ENCODE data around the gene SNRPD1.
"Not testable (repeated sequence)": the region's sequence is repeated elsewhere in the genome, so short reads cannot be mapped to it uniquely, and the experiment has no call there.

The SNRPD1 gene

DNA sequence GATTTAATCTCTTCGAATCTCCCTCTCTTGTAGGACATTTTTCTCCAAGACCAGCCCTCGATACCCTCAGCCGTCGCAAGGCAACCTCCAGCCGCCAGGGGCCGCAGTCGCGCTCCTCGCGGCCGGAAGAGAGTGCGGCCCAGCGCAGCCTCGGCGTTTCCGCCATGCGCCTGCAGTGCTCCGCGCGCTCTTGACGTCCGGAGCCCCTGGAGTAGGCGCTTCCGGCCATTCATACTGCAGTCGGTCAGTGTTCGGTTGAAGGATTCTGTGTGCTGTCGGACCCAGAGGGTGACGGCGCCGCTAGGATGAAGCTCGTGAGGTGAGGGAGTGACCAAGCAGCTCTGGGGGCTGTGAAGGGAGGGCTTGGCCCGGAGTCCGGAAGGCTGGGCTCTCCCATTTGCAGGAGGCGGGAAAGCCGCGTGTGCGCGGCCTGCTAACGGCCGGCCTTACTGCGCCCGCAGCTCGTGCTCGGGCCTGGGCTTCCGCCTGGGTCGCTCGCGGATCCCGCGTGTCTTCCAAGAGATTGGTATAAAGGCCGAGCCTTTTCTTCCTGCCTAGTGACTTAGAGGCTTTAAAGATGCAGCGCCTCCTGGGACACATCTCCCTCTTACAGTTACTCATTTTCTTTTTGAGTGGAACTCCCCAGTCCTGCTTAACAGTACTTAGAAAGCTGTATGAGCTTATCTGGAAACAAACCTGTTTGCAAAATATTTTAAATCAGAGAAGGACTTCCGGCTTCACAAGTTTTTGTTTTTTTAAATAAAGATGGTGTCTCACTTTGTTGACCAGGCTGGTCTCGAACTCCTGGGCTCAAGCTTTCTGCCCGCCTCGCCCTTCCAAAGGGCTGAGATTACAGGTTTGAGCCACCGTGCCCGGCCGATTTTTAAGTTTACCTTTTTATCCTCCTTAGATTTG, at the start of gene SNRPD1:
TSS of gene SNRPD1 (plus strand) at position 190 of the 915 bp plus-strand sequence. CDS start at position 306, 116 bp downstream.
- peak; percentile 84 for DNase-seq (ENCODE audit: low spot score)

- DNase-seq (ENCODE audit: low spot score), result no peak
Measured at GRCh38 chr18:21571772-21572171, 40.3 kb upstream of the SNRPD1 start.

GRCh38 chr18:21575656-21576055, 36.5 kb upstream of the SNRPD1 start:
- no peak for DNase-seq (ENCODE audit: low spot score)

GRCh38 chr18:21584391-21584790, 27.7 kb upstream of the SNRPD1 start:
- no peak for DNase-seq (ENCODE audit: low spot score)

DNA sequence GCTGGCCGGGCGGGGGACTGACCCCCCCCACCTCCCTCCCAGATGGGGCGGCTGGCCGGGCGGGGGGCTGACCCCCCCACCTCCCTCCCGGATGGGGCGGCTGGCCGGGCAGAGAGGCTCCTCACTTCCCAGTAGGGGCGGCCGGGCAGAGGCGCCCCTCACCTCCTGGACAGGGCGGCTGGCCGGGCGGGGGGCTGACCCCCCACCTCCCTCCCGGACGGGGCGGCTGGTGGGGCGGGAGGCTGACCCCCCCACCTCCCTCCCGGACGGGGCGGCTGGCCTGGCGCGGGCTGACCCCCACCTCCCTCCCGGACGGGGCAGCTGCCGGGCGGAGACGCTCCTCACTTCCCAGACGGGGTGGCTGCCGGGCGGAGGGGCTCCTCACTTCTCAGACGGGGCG, 19.8 kb upstream of the SNRPD1 start:
- DNase-seq (ENCODE audit: low spot score), result not testable (repeated sequence)

DNA sequence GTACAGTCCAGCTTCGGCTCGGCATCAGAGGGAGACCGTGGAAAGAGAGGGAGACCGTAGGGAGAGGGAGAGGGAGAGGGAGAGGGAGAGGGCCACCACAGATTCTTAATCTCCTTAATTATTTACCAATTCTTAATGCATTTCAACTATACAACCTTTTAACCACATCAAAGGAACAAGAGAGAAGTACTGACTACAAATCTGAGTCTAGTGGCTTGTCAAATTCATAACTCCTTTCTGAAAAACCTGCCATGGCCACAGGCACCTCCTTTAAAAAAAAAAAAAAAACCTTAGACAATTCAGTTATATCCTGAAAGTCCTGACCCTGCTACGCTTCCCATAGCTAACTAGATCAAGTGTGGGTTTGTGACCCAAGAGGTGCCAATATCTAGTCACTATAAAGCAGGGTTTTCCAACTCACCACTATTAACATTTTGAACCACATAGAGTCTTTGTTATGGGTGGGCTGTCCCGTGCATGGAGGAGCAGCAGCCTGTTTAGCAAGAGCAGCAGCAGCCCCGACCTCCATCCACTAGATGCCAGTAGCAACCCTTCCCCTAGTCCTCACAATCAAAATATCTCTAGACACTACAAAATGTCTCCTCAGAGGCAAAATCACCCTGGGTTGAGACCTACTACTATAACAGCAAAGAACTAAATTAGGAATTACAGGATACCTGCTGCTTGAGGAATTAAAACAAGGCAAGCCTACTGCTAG, 18.4 kb upstream of the SNRPD1 start:
- no peak for DNase-seq (ENCODE audit: low spot score)

- DNase-seq (ENCODE audit: low spot score), result no peak
Measured at GRCh38 chr18:21597620-21598019, 14.5 kb upstream of the SNRPD1 start.

DNA sequence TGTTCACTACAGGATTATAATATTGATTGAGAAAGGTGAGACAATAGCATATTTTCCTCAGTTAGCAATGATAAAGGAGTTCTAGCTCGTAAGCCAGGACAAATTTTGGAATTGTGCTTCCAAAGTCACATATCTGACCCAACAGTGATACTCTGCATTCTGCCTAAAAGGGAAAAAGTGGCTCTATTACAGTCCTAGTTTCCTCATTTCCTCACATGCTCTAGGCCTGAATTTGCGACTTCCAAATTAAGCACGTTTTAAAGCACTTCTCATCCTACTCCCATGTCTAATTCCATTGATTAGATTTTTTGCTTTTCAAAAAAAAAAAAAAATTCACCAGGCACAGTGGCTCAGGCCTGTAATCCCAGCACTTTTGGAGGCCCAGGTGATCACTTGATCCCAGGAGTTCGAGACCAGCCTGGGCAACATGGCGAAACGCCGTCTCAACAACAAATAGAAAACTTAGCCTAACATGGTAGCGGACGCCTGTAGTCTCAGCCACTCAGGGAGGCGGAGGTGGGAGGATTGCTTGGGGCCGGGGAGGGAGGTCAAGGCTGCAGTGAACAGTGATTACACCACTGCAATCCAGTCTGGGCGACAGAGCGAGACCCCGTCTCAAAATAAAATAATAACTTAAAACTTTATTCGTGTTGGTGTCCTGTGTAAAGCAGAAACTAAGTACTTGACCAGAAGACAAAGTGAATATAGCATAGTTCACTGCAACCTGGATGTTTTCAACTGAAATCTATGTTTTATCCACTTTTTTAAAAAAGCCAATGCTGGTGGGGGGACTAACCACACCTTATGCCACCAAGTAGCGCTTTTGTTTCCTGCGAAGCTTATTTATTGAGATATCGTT, 13.2 kb upstream of the SNRPD1 start:
- no peak for DNase-seq (ENCODE audit: low spot score)

DNA sequence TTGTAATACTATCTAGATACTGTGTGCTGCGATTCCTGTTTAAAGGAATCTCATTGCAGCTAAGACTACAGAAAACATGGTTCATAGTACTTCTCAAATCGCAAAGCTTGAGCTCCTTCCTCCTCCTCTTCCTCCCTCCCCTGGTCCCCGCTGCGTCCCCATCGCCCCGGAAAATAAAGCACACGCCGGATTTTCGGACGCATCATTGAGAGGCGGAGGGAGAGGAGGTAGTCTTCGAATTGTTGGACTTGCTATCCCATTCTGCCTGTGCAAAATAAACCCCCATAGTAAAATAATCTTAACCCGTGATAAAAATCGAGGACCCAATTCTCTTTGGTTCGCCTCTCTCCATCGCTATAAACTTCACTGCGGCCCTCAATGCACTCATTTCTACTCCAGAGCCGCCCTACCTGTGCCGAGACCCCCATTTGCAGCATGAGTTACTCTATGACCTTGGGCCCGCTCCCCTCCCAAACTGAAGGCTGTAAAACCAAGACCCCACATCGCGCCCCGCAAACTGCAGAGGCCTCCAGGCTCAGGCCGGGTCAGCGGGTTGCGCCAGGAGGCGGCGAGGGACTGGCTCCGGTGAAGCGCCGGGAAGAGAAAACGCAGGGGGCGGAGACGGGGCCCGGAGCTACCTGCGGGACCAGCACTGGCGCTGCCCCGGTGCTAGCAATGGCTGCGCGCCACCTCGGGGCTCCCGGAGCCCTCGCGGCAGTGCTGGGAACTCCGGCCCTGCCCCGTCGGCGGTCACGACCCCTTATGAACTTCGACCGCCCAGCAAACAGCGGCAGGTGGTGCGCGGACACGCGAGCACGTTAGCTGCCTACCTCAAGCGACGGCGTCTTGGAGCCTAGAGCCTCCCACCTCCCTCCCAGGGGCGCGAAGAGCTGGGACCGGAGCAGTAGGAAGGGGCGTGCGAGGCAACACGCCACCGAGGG, 12.3 kb upstream of the SNRPD1 start:
- peak; percentile 32 for DNase-seq (ENCODE audit: low spot score)

GRCh38 chr18:21600526-21601410, 11.3 kb upstream of the SNRPD1 start, which contains the start of gene ESCO1:
TSS of gene ESCO1 (minus strand) at chr18:21600704. CDS start at chr18:21574843, 25,861 bp downstream.
- DNase-seq (ENCODE audit: low spot score), result peak; percentile 94

GRCh38 chr18:21602299-21602587, 9.9 kb upstream of the SNRPD1 start:
- DNase-seq (ENCODE audit: low spot score), result no peak

DNA sequence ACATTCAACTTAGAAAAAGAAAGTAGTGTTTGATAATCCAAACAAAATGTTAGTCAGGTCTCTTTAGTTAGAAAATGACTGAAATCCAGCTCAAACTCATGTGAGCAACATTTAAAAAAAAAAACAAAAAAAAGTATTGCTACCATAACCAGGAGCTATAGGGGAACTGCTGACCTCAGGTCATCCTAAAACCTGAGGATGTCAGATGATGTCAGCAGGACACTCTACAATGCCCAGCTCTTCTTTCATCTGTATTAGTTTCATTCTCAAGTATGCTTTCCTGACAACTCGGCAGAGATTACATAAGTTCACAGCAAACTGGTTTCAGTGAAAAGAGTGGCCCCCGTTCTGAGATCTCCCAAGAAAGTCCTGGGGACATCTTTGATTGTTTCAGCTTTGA, 7.4 kb upstream of the SNRPD1 start:
- no peak for DNase-seq (ENCODE audit: low spot score)

GRCh38 chr18:21605213-21605612, 6.9 kb upstream of the SNRPD1 start:
- DNase-seq (ENCODE audit: low spot score), result no peak

- not testable (repeated sequence) for DNase-seq (ENCODE audit: low spot score)
Measured at GRCh38 chr18:21611401-21612124, 551 bp upstream of the SNRPD1 start.

GRCh38 chr18:21621640-21622039, 9.5 kb downstream of the SNRPD1 start:
- DNase-seq (ENCODE audit: low spot score), result not testable (repeated sequence)

- no peak for DNase-seq (ENCODE audit: low spot score)
Measured at GRCh38 chr18:21629089-21629832, 17.1 kb downstream of the SNRPD1 start.

DNA sequence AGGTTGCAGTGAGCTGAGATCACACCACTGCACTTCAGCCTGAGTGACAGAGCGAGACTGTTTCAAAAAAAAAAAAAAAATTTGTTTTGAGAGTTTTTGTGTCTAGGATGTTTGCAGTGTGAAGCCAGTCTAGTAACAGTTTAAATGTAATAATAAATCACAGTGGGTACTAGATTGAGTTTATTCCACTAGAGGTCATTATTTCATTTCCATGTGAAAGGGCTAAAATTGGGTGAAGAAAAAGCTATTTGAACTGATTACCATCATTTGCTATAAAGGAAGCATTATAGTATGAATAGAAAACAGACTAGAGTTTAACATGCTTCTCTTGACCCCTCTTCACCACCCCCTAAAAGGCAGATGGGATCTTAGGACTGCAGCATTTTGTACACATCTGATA, 20.3 kb downstream of the SNRPD1 start:
- DNase-seq (ENCODE audit: low spot score), result no peak

- no peak for DNase-seq (ENCODE audit: low spot score)
Measured at GRCh38 chr18:21634588-21635199, 22.6 kb downstream of the SNRPD1 start.

Data from CD4-positive, alpha-beta T cell treated with Interleukin-6 at 100 ng/mL for 8 hours (primary cell).